BJ (cell line): Measurements from ENCODE around the gene EEF1E1. TPM values are rescaled to one million over a fixed set of nuclear protein-coding genes. Genes with fewer than 3 reads are reported as not detected.

Experiments used
- CTCF ChIA-PET: fragments of 350-600 bp; formaldehyde crosslinking; extraction: SDS; loops from one replicate; lab custom pipeline; 2021; ENCODE audit warnings: antibody characterized with exemption, inconsistent platforms; lab: Yijun Ruan, JAX
- POLR2A ChIA-PET: fragments of 300-600 bp; sonication (Branson Sonifier 250); formaldehyde crosslinking; extraction: SDS; loops from one replicate; lab custom pipeline; 2021; ENCODE audit warnings: antibody characterized with exemption; lab: Charles Lee
- DNase-seq: peaks from one replicate; pipeline ENCODE4 v3.0.0-alpha.2; 2011; ENCODE audit warnings: low read depth
- H3K27me3 ChIP-seq: 2 replicates; pipeline ENCODE4 v1.6.0; 2011; ENCODE audit warnings: low read length; ENCODE audit not compliant: control insufficient read depth, insufficient read depth
- H3K36me3 ChIP-seq: 2 replicates; pipeline ENCODE4 v1.5.1; 2011; ENCODE audit warnings: low read length; ENCODE audit not compliant: control insufficient read depth, insufficient read depth
- H3K4me3 ChIP-seq: 2 replicates; pipeline ENCODE4 v1.5.1; 2011; ENCODE audit warnings: low read depth, mild to moderate bottlenecking, control low read depth, low read length
- polyA plus RNA-seq: library from polyadenylated mRNA; depleted of rRNA; stranded (reverse); fragments of >200 nt; gene quantifications from 2 replicates; pipeline ENCODE4 v1.2.3, GENCODE V29; 2011
- TF ChIP-seq, protein P1 (sequence below): IDR thresholded peaks from 2 replicates; pipeline ENCODE4 v1.5.1; 2011; ENCODE audit warnings: low read depth, mild to moderate bottlenecking, control low read depth, inconsistent platforms, low read length, moderate library complexity; ENCODE audit not compliant: insufficient read depth

EEF1E1 gene
- polyA plus RNA-seq, 1 experiment = 26.4 TPM

DNA sequence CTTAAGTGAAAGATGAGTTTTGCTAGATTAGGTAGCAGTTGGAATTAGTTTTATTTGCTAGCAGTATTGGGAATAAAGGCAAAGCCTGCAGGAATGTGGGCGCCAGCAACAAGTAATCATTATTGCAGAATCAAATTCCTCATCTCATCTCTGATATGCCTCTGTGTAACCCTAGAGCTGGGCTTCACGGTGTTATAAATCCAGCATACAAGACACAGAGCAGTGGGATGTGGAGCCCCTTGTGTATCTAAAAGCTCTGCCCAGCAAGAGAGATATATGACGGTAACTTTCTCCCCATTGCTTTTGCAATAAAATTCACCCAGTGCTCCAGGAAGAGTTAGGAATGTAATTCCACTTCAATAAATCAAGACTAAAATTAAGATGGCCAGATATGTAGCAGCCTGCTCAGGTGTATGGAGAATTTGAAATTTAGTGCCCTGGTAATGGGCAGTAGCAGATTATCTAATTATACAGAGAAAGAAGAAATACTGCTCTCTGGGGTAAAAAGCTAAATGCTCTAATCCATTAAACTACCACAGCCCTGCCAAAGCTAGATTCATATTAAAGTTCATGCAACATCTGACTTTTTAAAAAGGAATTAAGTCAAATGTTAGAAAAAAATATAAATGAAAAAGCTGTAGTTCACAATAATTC lies 32.6 kb downstream of the EEF1E1 start:
- Histone ChIP-seq H3K36me3 (no peaks in the 10 kb centered on the region), H3K4me3 (no peak overlapping the region), H3K27me3 (no peaks in the 10 kb centered on the region)
- DNase-seq = no peak
- CTCF ChIA-PET = interaction anchor here (0.9 to 3.0 kb wide), 3 partner anchors 10 to 61 kb away, joined by 3 to 7 read pairs (median 3); no protein-coding TSS in a partner anchor
- TF ChIP-seq, protein P1, sequence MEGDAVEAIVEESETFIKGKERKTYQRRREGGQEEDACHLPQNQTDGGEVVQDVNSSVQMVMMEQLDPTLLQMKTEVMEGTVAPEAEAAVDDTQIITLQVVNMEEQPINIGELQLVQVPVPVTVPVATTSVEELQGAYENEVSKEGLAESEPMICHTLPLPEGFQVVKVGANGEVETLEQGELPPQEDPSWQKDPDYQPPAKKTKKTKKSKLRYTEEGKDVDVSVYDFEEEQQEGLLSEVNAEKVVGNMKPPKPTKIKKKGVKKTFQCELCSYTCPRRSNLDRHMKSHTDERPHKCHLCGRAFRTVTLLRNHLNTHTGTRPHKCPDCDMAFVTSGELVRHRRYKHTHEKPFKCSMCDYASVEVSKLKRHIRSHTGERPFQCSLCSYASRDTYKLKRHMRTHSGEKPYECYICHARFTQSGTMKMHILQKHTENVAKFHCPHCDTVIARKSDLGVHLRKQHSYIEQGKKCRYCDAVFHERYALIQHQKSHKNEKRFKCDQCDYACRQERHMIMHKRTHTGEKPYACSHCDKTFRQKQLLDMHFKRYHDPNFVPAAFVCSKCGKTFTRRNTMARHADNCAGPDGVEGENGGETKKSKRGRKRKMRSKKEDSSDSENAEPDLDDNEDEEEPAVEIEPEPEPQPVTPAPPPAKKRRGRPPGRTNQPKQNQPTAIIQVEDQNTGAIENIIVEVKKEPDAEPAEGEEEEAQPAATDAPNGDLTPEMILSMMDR = no peak
- POLR2A ChIA-PET = interaction anchor here (0.7 kb wide), 1 partner anchor 110 kb away, joined by 4 read pairs; no protein-coding TSS in a partner anchor

DNA sequence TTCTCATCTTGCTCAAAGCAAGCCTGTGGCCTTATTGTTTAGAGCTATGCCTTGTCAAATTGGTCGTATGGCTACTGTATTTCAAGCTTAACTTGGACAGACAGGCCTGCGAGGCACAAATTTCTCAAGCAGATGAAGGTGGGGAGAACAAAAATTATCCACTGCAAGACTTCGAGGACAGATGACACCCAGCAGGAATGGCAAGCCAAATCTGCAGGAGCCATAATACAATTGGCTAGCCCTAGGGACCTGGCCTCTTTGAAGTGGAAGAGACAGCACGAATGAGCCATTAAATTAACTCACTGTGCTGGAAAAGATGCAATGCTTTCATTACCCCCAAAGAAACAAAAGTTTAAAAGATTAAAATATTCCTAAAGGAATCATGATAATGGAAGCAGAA lies 33.2 kb downstream of the EEF1E1 start:
- ChIA-PET CTCF (interaction anchor here (1.0 to 3.0 kb wide), 2 partner anchors 9 to 24 kb away, joined by 3 to 7 read pairs; no protein-coding TSS in a partner anchor), POLR2A (no interaction called here)
- no peaks in the 10 kb centered on the region for H3K27me3 ChIP-seq
- no peak overlapping the region for H3K4me3 ChIP-seq
- TF ChIP-seq, protein P1 = no peak
- H3K36me3 ChIP-seq = no peaks in the 10 kb centered on the region
- no peak for DNase-seq

DNA sequence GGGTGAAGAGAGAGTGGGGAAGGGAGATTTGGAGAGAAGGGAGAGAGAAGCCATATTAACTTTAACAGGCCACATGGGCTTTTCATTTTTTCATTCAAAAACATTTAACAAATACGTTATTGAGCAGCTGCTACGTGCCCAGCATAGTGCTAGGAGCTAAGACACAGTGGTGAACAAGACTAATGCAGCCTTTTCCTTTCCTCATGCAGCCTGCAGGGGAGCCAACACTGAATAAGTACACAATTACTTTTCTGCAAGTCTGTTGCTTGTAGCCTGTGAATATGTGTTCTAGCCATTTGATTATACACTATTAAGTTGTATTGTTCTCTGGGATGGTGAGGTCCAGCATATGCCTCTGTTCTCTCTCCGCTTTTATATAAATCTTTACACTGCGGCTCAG lies 36.2 kb downstream of the EEF1E1 start:
- ChIA-PET POLR2A (no interaction called here), CTCF (interaction anchor here (0.7 kb wide), 2 partner anchors 26 to 442 kb away, joined by 3 read pairs; no protein-coding TSS in a partner anchor)
- TF ChIP-seq, protein P1 = no peak
- Histone ChIP-seq H3K27me3 (no peaks in the 10 kb centered on the region), H3K36me3 (no peaks in the 10 kb centered on the region), H3K4me3 (no peak overlapping the region)
- no peak for DNase-seq

DNA sequence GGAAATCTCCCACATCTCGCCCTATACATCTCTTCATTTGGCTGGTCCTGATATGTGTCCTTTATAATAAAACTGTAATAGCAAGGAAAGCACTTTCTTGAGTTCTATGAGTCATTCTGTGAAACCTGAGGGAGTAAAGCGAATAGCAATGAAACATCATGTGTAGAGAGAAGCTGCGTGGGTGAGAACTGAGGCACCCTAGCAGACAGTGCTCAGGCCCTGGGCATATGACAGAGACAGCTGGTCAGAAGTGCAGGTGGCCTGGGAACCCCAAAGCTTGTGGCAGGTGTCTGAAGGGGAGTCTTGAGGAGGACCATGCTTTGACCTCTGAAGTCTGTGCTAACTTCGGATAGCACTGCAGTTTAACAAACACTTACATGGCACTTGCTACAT lies 36.8 kb downstream of the EEF1E1 start:
- H3K36me3 ChIP-seq = no peaks in the 10 kb centered on the region
- H3K27me3 ChIP-seq = no peaks in the 10 kb centered on the region
- TF ChIP-seq, protein P1 = no peak
- ChIA-PET CTCF (interaction anchor here (0.7 to 0.9 kb wide), 2 partner anchors 26 to 344 kb away, joined by 3 read pairs; no protein-coding TSS in a partner anchor), POLR2A (no interaction called here)
- no peak for DNase-seq
- H3K4me3 ChIP-seq = no peak overlapping the region
